ENCODE measurements around the gene MYH11.
"Not testable (repeated sequence)": the region's sequence is repeated elsewhere in the genome, so short reads cannot be mapped to it uniquely, and the experiment has no call there.

DNA sequence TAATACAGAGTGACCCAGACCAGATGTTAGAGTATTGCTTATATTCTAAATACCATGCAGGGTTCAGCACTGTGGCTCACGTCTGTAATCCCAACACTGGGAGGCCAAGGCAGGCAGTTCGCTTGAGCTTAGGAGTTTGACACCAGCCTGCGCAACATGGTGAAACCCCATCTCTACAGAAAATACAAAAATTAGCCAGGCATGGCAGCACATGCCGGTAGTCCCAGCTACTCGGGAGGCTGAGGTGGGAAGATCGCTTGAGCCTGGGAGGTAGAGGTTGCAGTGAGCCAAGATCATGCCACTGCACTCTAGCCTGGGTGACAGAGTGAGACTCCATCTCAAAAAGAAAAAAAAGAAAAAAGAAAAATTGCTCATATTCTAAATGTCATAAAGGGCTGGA is 6.3 kb downstream of the MYH11 start:
- not testable (repeated sequence) for TF ChIP-seq POLR2A (IDR thresholded peaks at IDR 0.05; ENCODE audit: extremely low read depth, insufficient read length)
- TF ChIP-seq, protein P1, sequence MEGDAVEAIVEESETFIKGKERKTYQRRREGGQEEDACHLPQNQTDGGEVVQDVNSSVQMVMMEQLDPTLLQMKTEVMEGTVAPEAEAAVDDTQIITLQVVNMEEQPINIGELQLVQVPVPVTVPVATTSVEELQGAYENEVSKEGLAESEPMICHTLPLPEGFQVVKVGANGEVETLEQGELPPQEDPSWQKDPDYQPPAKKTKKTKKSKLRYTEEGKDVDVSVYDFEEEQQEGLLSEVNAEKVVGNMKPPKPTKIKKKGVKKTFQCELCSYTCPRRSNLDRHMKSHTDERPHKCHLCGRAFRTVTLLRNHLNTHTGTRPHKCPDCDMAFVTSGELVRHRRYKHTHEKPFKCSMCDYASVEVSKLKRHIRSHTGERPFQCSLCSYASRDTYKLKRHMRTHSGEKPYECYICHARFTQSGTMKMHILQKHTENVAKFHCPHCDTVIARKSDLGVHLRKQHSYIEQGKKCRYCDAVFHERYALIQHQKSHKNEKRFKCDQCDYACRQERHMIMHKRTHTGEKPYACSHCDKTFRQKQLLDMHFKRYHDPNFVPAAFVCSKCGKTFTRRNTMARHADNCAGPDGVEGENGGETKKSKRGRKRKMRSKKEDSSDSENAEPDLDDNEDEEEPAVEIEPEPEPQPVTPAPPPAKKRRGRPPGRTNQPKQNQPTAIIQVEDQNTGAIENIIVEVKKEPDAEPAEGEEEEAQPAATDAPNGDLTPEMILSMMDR (IDR thresholded peaks at IDR 0.05; ENCODE audit: low read depth, low read length) = not testable (repeated sequence)
